HUES48 (cell line): Measurements from ENCODE around the gene EXOC4.
"Not testable (repeated sequence)": the region's sequence is repeated elsewhere in the genome, so short reads cannot be mapped to it uniquely, and the experiment has no call there.

Experiments
- H3K27ac ChIP-seq: one replicate; pipeline ENCODE4 v1.7.0; 2013; ENCODE audit warnings: low read depth, low read length, inconsistent platforms
- H3K27me3 ChIP-seq: 2 replicates; pipeline ENCODE4 v1.6.1; 2013; ENCODE audit warnings: mild to moderate bottlenecking, low read length; ENCODE audit not compliant: control insufficient read depth, insufficient read depth
- H3K36me3 ChIP-seq: 2 replicates; pipeline ENCODE4 v1.6.1; 2013; ENCODE audit warnings: low read length; ENCODE audit not compliant: control insufficient read depth, insufficient read depth
- H3K4me1 ChIP-seq: 2 replicates; pipeline ENCODE4 v1.6.1; 2013; ENCODE audit warnings: mild to moderate bottlenecking, low read length; ENCODE audit not compliant: control insufficient read depth, insufficient read depth
- H3K4me3 ChIP-seq: 2 replicates; pipeline ENCODE4 v1.5.1; 2013; ENCODE audit warnings: mild to moderate bottlenecking, low read depth, low read length
- H3K9ac ChIP-seq: 2 replicates; pipeline ENCODE4 v1.6.1; 2013; ENCODE audit warnings: mild to moderate bottlenecking, low read depth, low read length, moderate library complexity
- H3K9me3 ChIP-seq: 2 replicates; pipeline ENCODE4 v1.6.1; 2013; ENCODE audit warnings: low read length; ENCODE audit not compliant: control insufficient read depth, insufficient read depth

EXOC4 gene

GRCh38 chr7:133904776-133905175 is 651.9 kb downstream of the EXOC4 start:
- no peaks in the 10 kb centered on the region for H3K27me3 ChIP-seq
- no peak overlapping the region for H3K4me3 ChIP-seq
- no peaks in the 10 kb centered on the region for H3K4me1 ChIP-seq
- H3K9ac ChIP-seq, result no peak overlapping the region
- H3K36me3 ChIP-seq, result no peaks in the 10 kb centered on the region
- H3K9me3 ChIP-seq, result no peaks in the 10 kb centered on the region
- H3K27ac ChIP-seq, result no peak overlapping the region

- H3K36me3 ChIP-seq, H3K27me3 ChIP-seq, H3K4me1 ChIP-seq, H3K4me3 ChIP-seq, H3K9me3 ChIP-seq, H3K9ac ChIP-seq, H3K27ac ChIP-seq: not testable (repeated sequence)
Measured at GRCh38 chr7:133906553-133906952, 653.7 kb downstream of the EXOC4 start.

GRCh38 chr7:133910761-133911160 is 657.9 kb downstream of the EXOC4 start:
- no peak overlapping the region for H3K27ac ChIP-seq
- no peak overlapping the region for H3K9ac ChIP-seq
- peaks cover 9% of the 10 kb centered on the region; the same call in 1 of the 2 replicates for H3K4me1 ChIP-seq
- H3K4me3 ChIP-seq, result no peak overlapping the region
- H3K9me3 ChIP-seq, result no peaks in the 10 kb centered on the region
- no peaks in the 10 kb centered on the region for H3K36me3 ChIP-seq
- H3K27me3 ChIP-seq, result no peaks in the 10 kb centered on the region

- Histone ChIP-seq H3K36me3 (no peaks in the 10 kb centered on the region), H3K27me3 (no peaks in the 10 kb centered on the region), H3K4me3 (no peak overlapping the region), H3K9ac (no peak overlapping the region), H3K9me3 (no peaks in the 10 kb centered on the region), H3K27ac (no peak overlapping the region), H3K4me1 (peaks cover 9% of the 10 kb centered on the region; the same call in 1 of the 2 replicates)
Measured at GRCh38 chr7:133911724-133912123, 658.8 kb downstream of the EXOC4 start.

- no peak overlapping the region for H3K9ac ChIP-seq
- no peaks in the 10 kb centered on the region for H3K27me3 ChIP-seq
- H3K36me3 ChIP-seq, result 0 out of 2 replicates have a peak, but pooled peaks cover 3% of the 10 kb centered on the region
- no peak overlapping the region for H3K27ac ChIP-seq
- H3K4me3 ChIP-seq, result no peak overlapping the region
- H3K9me3 ChIP-seq, result no peaks in the 10 kb centered on the region
- peaks cover 9% of the 10 kb centered on the region; the same call in 1 of the 2 replicates for H3K4me1 ChIP-seq
Measured at GRCh38 chr7:133912916-133913697, 660.2 kb downstream of the EXOC4 start.

- Histone ChIP-seq H3K9ac (no peak overlapping the region), H3K27ac (no peak overlapping the region), H3K27me3 (no peaks in the 10 kb centered on the region), H3K4me3 (no peak overlapping the region), H3K9me3 (no peaks in the 10 kb centered on the region), H3K36me3 (0 out of 2 replicates have a peak, but pooled peaks cover 3% of the 10 kb centered on the region), H3K4me1 (peaks cover 9% of the 10 kb centered on the region; the same call in 1 of the 2 replicates)
Measured at GRCh38 chr7:133916621-133917020, 663.7 kb downstream of the EXOC4 start.

GRCh38 chr7:133919810-133920209 is 666.9 kb downstream of the EXOC4 start:
- no peak overlapping the region for H3K27ac ChIP-seq

GRCh38 chr7:133921635-133922182 is 668.8 kb downstream of the EXOC4 start:
- H3K9ac ChIP-seq, result no peak overlapping the region
- H3K4me3 ChIP-seq, result no peak overlapping the region
- H3K27ac ChIP-seq, result no peak overlapping the region
- H3K4me1 ChIP-seq, result no peaks in the 10 kb centered on the region
- 0 out of 2 replicates have a peak, but pooled peaks cover 3% of the 10 kb centered on the region for H3K36me3 ChIP-seq
- H3K27me3 ChIP-seq, result no peaks in the 10 kb centered on the region
- no peaks in the 10 kb centered on the region for H3K9me3 ChIP-seq

More at GRCh38 chr7:133919810-133920209, 666.9 kb downstream of the EXOC4 start:
- Histone ChIP-seq H3K27me3 (no peaks in the 10 kb centered on the region), H3K4me1 (no peaks in the 10 kb centered on the region), H3K9ac (no peak overlapping the region), H3K9me3 (no peaks in the 10 kb centered on the region), H3K4me3 (no peak overlapping the region), H3K36me3 (0 out of 2 replicates have a peak, but pooled peaks cover 3% of the 10 kb centered on the region)

GRCh38 chr7:133923974-133924373 is 671.1 kb downstream of the EXOC4 start:
- Histone ChIP-seq H3K9me3 (no peaks in the 10 kb centered on the region), H3K9ac (no peak overlapping the region), H3K4me3 (no peak overlapping the region), H3K27me3 (no peaks in the 10 kb centered on the region), H3K4me1 (no peaks in the 10 kb centered on the region), H3K27ac (no peak overlapping the region), H3K36me3 (no peaks in the 10 kb centered on the region)

- H3K4me1 ChIP-seq, result peaks cover 43% of the 10 kb centered on the region
- no peak overlapping the region for H3K27ac ChIP-seq
- H3K9ac ChIP-seq, result no peak overlapping the region
- H3K9me3 ChIP-seq, result no peaks in the 10 kb centered on the region
- H3K36me3 ChIP-seq, result no peaks in the 10 kb centered on the region
- no peak overlapping the region for H3K4me3 ChIP-seq
- no peaks in the 10 kb centered on the region for H3K27me3 ChIP-seq
Measured at GRCh38 chr7:133931053-133931452, 678.2 kb downstream of the EXOC4 start.

GRCh38 chr7:133932591-133932990 is 679.7 kb downstream of the EXOC4 start:
- peaks cover 46% of the 10 kb centered on the region for H3K4me1 ChIP-seq

More at GRCh38 chr7:133932591-133932990, 679.7 kb downstream of the EXOC4 start:
- H3K27me3 ChIP-seq, result no peaks in the 10 kb centered on the region
- no peak overlapping the region for H3K27ac ChIP-seq
- H3K9ac ChIP-seq, result no peak overlapping the region
- H3K4me3 ChIP-seq, result no peak overlapping the region
- no peaks in the 10 kb centered on the region for H3K36me3 ChIP-seq
- no peaks in the 10 kb centered on the region for H3K9me3 ChIP-seq
